ENCODE data around the gene SH3GL1.

GRCh38 chr19:4369888-4370260 lies 30.5 kb downstream of the SH3GL1 start:
- TF ChIP-seq ZNF274 (IDR thresholded peaks at IDR 0.05; ENCODE audit: low read depth, low read length) (no peak), YY1 (IDR thresholded peaks at IDR 0.05; ENCODE audit: insufficient read depth, insufficient read length) (no peak), SUZ12 (IDR thresholded peaks at IDR 0.05; ENCODE audit: extremely low read depth, insufficient read depth, insufficient read length) (no peak)
